Activated CD8-positive, alpha-beta T cell treated with anti-CD3 and anti-CD28 coated beads for 36 hours (primary cell): ENCODE results near the gene BDKRB2. TPM values are rescaled to one million over a fixed set of nuclear protein-coding genes. Genes with fewer than 3 reads are reported as not detected.

Experiments used
- ATAC-seq: fragments of 200-7000 bp; cut with Tn5 transposase; one replicate; pipeline ENCODE4 v1.10.0; 2021; ENCODE audit warnings: mild to moderate bottlenecking, moderate library complexity
- CTCF ChIA-PET: fragments of 350-600 bp; sonication (Branson Sonifier 250); formaldehyde crosslinking; loops from one replicate; lab custom pipeline; 2021; ENCODE audit warnings: antibody characterized with exemption; lab: Charles Lee
- POLR2A ChIA-PET: fragments of 350-600 bp; sonication (Branson Sonifier 250); formaldehyde crosslinking; loops from one replicate; lab custom pipeline; 2021; ENCODE audit warnings: antibody characterized with exemption; lab: Charles Lee
- DNase-seq: peaks from one replicate; pipeline ENCODE4 v3.0.0-alpha.2; 2020
- H3K27ac Mint-ChIP-seq: one replicate; pipeline ENCODE4 v1.8.0; 2021; ENCODE audit warnings: mild to moderate bottlenecking, mixed read lengths
- H3K27me3 Mint-ChIP-seq: one replicate; pipeline ENCODE4 v1.8.0; 2021; ENCODE audit warnings: mixed read lengths
- H3K36me3 Mint-ChIP-seq: one replicate; pipeline ENCODE4 v1.8.0; 2021; ENCODE audit warnings: low read depth, mixed read lengths
- H3K4me1 Mint-ChIP-seq: one replicate; pipeline ENCODE4 v1.8.0; 2021; ENCODE audit warnings: low read depth, mixed read lengths
- H3K4me3 Mint-ChIP-seq: one replicate; pipeline ENCODE4 v1.8.0; 2021; ENCODE audit warnings: mild to moderate bottlenecking, moderate library complexity, mixed read lengths
- H3K9me3 Mint-ChIP-seq: one replicate; pipeline ENCODE4 v1.8.0; 2021; ENCODE audit warnings: mixed read lengths
- intact Hi-C: fragments of 100-400 bp; cut with micrococcal nuclease; formaldehyde crosslinking; loops from one replicate; pipeline ENCODE4 v1.10.0; 2022
- total RNA-seq, 2 experiments: library from RNA; stranded (reverse); gene quantifications; one replicate each; pipeline ENCODE4 v1.2.3, GENCODE V29; 2021
- TF ChIP-seq, protein P1 (sequence below): fragments of 200-600 bp; IDR thresholded peaks from one replicate; pipeline ENCODE4 v1.8.0; 2022; ENCODE audit warnings: antibody characterized with exemption, mild to moderate bottlenecking

The BDKRB2 gene
- total RNA-seq, 2 experiments from 2014 or later, result not detected

DNA sequence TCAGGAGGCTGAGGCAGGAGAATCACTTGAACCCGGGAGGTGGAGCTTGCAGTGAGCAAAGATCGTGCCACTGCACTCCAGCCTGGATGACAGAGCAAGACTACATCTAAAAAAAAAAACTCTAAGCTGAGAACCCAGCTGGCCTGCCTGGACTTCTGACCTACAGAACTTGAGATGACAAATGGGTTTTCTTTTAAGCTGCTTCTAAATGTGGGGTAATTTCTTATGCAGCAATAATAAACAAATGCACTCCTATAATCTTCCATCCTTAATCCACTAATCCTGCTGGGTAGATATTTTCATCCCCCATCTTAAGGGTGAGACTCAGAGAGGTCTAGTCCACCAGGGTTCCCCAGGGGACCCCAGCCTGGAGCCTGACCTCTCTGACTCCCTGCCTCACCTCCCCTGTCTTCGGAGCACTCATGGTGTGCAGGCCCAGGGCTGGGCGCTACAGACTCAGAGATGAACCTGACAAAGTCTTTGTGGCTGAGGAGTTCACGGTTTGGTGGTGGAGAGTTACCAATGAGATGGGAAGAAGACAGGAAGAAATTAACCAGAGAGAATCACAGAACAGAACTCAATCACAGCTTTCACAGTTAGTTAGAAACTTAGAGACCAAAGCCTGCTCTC lies 39.7 kb upstream of the BDKRB2 start:
- Mint-ChIP-seq H3K27me3 (no peaks in the 10 kb centered on the region), H3K27ac (no peak overlapping the region), H3K36me3 (no peaks in the 10 kb centered on the region), H3K9me3 (no peaks in the 10 kb centered on the region), H3K4me3 (no peak overlapping the region), H3K4me1 (no peaks in the 10 kb centered on the region)
- POLR2A ChIA-PET, result interaction anchor here (0.6 kb wide), 1 partner anchor 249 kb away, joined by 3 read pairs; no protein-coding TSS in a partner anchor
- CTCF ChIA-PET, result no interaction called here
- intact Hi-C loops, result no loop called here
- DNase-seq, result no peak
- TF ChIP-seq, protein P1, sequence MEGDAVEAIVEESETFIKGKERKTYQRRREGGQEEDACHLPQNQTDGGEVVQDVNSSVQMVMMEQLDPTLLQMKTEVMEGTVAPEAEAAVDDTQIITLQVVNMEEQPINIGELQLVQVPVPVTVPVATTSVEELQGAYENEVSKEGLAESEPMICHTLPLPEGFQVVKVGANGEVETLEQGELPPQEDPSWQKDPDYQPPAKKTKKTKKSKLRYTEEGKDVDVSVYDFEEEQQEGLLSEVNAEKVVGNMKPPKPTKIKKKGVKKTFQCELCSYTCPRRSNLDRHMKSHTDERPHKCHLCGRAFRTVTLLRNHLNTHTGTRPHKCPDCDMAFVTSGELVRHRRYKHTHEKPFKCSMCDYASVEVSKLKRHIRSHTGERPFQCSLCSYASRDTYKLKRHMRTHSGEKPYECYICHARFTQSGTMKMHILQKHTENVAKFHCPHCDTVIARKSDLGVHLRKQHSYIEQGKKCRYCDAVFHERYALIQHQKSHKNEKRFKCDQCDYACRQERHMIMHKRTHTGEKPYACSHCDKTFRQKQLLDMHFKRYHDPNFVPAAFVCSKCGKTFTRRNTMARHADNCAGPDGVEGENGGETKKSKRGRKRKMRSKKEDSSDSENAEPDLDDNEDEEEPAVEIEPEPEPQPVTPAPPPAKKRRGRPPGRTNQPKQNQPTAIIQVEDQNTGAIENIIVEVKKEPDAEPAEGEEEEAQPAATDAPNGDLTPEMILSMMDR, result no peak
- no peak for ATAC-seq

DNA sequence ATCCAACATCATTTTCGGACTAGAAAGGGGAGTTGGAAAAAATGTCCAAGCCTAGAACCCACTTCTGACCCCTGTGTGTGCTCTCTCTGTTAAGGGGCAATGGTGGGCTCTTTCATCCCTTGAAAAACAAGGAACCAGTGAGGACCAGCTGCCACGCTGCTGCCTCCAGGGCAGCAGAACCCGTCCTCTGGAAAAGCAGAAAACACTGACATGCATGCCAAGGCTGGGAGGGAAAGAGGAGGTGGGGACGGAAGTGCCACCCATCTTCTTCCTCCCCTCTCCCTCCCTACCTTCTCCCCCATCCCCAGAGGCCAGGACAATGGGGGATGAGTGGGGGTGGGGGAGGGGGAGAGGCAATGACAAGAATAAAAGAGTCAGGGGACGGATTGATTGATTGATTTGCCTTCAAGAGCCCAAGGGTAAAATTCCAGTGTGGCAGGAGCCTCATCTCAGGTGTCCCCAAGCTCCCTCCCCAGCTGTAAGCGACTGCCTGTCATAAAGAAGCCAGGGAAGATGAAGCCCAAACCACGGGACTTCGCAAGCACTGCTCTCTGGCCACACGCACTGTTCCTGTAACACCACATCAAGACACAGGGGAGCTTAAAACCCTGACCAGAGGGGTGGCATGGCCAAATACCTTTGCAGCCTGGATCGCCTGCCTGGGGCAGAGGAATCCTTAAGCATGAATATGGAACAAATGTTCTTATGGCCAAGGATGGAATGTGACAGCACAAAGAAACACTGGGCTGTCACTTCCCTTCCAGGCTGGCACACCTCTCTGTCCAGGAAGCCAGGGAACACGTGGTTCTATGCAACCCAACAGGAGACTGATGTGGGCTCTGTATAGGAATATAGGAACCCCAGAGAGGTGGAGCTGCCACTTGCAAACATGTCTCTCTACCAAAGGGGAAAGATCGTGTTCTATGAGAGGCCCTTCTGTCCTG lies 38.9 kb upstream of the BDKRB2 start:
- DNase-seq, result no peak
- H3K36me3 Mint-ChIP-seq, result no peaks in the 10 kb centered on the region
- TF ChIP-seq, protein P1, result no peak
- ChIA-PET CTCF (no interaction called here), POLR2A (no interaction called here)
- H3K4me1 Mint-ChIP-seq, result no peaks in the 10 kb centered on the region
- no peak overlapping the region for H3K4me3 Mint-ChIP-seq
- H3K27me3 Mint-ChIP-seq, result no peaks in the 10 kb centered on the region
- no peak for ATAC-seq
- H3K27ac Mint-ChIP-seq, result no peak overlapping the region
- intact Hi-C loops, result no loop called here
- H3K9me3 Mint-ChIP-seq, result no peaks in the 10 kb centered on the region

DNA sequence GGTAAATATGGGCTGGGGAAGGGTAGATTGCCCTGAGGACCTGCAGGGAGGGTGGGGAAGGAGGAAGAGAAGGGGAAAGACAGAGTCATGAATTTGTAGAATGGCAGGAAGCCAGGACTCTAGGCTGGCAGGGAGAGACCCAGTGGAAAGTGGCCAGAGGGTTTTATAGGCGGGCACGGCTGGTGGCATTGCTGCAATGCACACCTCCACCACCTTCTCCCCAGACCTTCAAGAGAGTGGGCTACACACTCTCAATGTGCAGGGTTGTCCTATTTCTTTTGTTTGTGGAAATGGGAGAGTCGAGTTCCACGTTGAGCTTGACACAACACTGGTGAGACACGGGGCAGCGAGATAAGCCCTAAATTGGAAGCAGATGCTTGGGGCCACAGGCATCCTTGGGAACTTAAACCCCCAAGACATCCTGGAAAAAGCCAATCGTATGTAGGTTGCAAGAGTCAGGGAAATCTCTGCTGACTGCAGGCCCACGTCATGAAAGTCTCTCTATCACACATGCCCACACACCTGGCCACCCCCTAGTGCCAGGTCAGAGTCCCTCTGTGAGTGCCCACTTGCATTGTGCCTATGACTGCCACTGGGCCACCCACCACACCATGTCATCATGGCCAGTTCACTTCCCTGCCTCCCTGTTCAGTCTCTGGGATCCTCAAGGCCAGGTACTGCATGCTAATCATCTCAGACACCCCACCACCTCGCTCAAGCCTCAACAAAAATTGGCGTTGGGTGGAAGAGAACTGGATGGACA lies 38.0 kb upstream of the BDKRB2 start:
- no peak overlapping the region for H3K27ac Mint-ChIP-seq
- H3K36me3 Mint-ChIP-seq, result no peaks in the 10 kb centered on the region
- no peaks in the 10 kb centered on the region for H3K9me3 Mint-ChIP-seq
- peaks cover 2% of the 10 kb centered on the region for H3K27me3 Mint-ChIP-seq
- no peaks in the 10 kb centered on the region for H3K4me1 Mint-ChIP-seq
- DNase-seq, result no peak
- ChIA-PET CTCF (no interaction called here), POLR2A (no interaction called here)
- ATAC-seq, result no peak
- intact Hi-C loops, result no loop called here
- TF ChIP-seq, protein P1, result no peak
- H3K4me3 Mint-ChIP-seq, result no peak overlapping the region

DNA sequence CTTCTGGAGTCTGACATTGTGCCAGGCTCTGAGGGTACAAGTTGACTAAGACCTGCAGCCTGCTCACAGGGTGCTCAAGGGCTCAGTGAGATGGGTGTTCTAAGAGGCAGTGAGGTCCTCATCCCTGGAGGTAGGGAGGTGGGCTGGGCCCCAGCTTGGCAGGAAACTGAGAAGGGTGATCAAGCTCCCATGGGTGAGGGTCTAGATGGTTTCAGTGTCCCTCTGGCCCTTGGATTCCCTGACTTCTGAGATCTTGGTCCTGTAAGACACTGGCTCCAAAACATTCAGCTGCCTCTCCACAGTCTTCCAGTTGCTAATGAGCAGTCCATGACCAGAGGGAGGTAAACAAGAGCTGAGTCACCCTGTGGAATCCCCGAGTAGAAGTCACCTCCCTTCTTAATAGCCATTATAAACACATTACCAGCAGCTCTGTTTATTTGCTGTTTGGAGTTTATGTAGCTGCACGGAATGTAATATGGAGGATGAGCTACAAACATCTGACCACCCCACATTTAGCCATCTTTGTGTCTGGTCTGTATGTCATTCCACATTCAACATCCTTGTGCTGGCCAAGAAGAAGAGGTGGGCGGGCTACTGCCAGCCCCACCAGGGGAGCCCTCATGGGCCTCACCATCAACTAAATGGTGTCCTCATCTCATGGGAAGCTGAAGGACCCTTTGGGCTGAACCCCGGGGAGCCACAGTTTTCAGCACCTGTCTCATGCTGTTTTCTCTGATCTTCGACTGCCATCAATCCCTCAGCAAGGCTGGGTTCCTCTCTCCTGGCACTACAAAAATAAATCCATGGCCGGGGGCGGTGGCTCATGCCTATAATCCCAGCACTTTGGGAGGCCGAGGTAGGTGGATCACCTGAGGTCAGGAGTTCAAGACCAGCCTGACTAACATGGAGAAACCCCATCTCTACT lies 37.2 kb upstream of the BDKRB2 start:
- H3K4me1 Mint-ChIP-seq, result no peaks in the 10 kb centered on the region
- intact Hi-C loops, result no loop called here
- H3K36me3 Mint-ChIP-seq, result no peaks in the 10 kb centered on the region
- peaks cover 2% of the 10 kb centered on the region for H3K27me3 Mint-ChIP-seq
- H3K9me3 Mint-ChIP-seq, result no peaks in the 10 kb centered on the region
- ChIA-PET CTCF (no interaction called here), POLR2A (no interaction called here)
- no peak for ATAC-seq
- H3K4me3 Mint-ChIP-seq, result no peak overlapping the region
- H3K27ac Mint-ChIP-seq, result no peak overlapping the region
- no peak for DNase-seq
- TF ChIP-seq, protein P1, result no peak
